HCEC 1CT (cell line): ENCODE measurements around the gene GRIP1.

Experiments
- DNase-seq: peaks from one replicate; pipeline ENCODE4 v3.0.0-alpha.2; 2017

The GRIP1 gene

DNA sequence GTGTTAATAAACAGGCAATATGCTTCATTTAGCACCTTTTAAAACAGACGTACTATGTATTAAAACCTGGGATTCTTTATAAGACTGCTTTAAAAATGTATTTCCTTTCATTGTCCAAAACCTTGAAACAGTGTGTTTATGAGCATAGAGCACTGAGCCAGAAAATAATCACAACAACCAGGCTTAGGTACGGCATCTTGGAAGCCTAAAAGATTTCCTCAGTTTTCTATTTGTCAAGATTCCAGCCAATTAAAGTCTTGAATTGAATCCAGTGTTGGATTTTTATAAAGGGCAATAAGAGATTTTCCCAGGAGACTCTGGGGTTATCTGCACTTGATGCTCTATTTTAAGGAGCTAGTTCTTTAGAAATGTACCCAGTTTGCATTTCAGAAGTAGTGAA, 80.3 kb downstream of the GRIP1 start:
- no peak for DNase-seq

- DNase-seq, result no peak
Observed at GRCh38 chr12:66598079-66598478, 80.8 kb downstream of the GRIP1 start.

DNA sequence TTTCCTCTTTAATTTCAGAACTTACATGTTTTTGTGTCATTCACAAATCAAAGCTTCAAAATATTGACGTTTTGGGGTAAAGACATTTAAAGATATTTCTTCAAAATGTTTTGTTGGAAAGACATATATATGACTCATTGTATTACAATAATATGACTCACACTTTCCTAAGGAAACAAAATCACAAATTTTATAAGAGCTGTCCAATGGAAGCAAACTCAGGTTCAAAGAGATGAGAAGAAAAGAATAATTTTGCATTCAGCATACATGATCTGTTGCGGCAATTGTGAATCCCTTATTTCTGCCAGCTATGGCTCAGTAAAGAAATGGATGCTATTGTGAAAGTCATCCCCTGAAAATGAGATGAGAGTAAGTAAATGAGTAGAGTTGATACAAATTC, 82.7 kb downstream of the GRIP1 start:
- DNase-seq, result peak; percentile 55

- peak; percentile 19 for DNase-seq
Observed at GRCh38 chr12:66594688-66595087, 84.2 kb downstream of the GRIP1 start.

GRCh38 chr12:66590275-66590985, 88.4 kb downstream of the GRIP1 start:
- no peak for DNase-seq

GRCh38 chr12:66589095-66589494, 89.8 kb downstream of the GRIP1 start:
- no peak for DNase-seq

DNA sequence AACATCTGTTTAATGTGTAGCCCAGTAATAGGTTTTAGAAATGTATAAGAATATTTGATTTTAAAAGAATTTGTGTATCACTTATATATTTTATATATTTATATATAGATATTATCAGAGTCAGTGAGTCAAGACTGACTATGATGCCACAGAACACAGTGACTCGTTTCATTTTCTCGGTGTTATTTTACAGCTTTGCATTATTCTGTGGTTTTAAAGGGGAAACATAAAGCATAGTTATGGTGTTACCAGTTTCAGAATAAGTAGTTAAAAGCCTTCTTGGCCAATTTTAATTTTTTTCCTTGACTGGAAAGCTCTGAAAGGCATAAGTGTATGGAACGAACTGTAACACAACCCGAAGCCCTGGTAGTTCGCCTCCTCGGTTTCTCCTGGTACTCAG, 91.0 kb downstream of the GRIP1 start:
- peak; percentile 2 for DNase-seq

DNA sequence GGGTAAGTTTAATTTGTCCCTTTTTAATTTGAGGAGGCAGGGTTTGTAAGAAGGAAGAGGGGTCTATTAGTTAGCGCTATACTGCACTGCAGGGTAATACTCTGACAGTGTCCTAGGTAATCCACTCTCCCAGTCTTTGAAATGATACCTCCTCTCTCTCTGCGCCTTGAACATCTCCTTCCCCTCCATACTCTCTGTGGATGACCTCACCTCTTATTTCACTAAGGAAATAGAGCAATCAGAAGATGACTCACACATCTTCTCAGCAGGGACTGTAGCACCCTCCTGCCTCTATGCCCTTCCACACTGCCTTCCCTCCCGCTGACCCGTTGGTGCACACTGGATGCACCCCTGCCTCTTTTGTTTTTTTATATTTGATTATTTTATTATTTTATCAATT, 94.2 kb downstream of the GRIP1 start:
- DNase-seq, result no peak

DNA sequence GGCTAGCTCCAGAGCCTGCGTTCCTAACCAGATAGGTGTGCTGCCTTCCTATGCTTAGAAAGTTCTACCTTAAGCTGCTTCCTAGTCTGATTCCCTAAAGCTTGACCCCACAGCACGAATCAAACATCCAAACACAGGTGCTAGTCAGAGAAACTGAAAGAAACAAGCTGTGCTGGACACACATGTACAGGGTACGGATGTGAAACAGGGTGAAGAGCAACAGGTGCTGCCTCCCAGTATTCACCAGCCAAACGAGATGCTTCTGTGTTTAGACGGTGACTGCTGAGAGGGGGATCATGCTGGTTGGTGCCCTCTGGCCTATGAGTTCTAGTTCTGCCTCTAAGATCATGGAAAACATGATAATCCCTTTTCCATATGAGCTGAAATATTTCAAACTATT, 105.3 kb downstream of the GRIP1 start:
- DNase-seq, result no peak

DNA sequence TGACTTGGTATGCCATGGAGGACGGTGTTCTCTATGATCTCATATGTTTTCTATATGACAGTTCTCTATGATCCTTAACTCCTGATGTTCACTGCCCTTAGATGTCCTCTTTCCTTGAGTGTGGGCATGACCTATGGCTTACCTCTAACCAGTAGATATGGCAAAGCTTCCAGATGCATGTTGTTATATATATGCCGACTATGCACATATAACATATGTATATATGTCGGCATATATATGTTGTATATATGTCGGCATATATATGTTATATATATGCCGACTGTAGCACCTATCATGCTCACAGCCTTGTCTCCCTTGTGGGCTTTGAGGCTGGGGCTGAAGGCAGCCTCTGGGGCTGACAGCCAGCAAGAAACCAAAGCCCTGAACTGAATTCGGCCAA, 106.0 kb downstream of the GRIP1 start:
- DNase-seq, result no peak

GRCh38 chr12:66571361-66571915, 107.4 kb downstream of the GRIP1 start:
- DNase-seq, result no peak

- DNase-seq, result no peak
Observed at GRCh38 chr12:66563220-66563619, 115.7 kb downstream of the GRIP1 start.

DNA sequence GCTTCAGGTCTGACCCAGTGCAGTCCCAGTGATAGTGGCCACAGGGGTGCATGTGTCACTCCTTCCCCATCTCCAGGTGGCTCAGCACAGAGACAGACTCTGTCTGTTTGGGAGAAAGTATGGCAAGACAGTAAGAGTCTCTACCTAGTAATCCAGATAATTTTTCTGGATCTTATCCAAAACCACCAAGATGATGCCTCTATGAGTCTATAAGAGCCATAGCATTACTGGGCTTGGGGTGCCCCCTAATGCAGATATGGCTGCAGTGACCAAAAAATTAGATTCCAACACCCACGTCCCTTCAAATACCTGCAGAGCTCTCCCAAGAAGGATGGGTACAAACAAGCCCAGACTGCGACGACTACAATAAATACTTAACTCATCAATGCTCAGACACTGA, 123.8 kb downstream of the GRIP1 start:
- DNase-seq, result no peak

- DNase-seq, result peak; percentile 7
Observed at GRCh38 chr12:66552716-66553115, 126.2 kb downstream of the GRIP1 start.

DNA sequence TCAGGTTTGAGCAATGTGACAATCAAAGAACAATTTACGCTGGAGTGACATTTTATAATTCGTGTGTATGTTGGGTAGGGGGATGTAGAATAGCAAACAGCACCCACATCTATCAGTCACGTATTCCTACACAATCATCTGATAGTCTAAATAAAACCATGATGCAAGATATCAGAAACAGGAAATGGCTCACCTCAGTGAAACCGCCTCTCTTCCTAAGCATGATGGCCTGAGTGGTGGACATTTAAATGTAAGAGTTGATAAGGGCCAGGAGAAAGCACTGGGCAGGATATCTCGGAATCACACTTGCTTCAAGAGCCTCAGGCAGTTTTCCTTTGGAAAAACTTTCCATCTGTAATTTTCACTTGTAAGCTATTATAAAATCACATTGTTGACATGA, 128.2 kb downstream of the GRIP1 start:
- no peak for DNase-seq

- no peak for DNase-seq
Observed at GRCh38 chr12:66549050-66549389, 129.9 kb downstream of the GRIP1 start.

- DNase-seq, result peak; percentile 5
Observed at GRCh38 chr12:66548338-66549049, 130.4 kb downstream of the GRIP1 start.

DNA sequence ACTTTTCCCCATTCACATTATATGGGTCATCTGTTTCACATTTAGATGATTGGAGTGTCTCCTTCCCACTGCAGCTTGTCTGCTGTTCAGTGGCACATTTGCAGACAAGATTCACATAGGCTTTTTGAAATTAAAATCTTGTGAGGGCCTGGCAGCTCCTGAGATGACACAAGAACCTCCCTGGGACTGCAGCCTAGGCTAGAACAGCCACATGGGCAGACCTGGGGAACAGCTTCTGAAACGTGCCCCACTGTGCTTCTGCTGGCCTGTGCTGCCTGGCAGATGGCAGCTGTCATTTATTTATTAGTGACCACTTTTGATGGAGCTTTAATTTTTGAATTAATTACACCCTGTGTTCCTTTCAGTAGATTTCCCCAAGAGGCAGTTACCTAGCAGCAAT, 137.4 kb downstream of the GRIP1 start:
- no peak for DNase-seq

- DNase-seq, result no peak
Observed at GRCh38 chr12:66539431-66539830, 139.4 kb downstream of the GRIP1 start.

DNA sequence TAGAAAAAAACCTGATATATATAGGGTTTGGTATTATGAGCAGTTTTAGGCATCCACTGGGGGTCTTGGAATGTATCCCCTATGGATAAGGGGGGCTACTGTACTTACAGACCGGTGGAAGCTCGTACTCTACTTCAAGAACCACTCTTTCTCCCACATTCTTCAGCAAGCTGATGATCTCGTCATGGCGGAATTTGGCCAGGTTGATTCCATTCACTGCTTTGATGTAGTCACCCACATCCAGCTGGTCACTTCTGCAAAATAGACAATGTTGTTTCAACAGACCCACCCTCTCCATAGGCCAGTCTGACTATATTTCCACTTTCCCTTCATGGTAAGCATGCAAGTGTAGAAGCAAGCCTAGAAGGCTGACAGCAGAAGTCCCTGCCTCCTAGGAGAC, 139.9 kb downstream of the GRIP1 start:
- DNase-seq, result no peak

- DNase-seq, result no peak
Observed at GRCh38 chr12:66537876-66538275, 141.0 kb downstream of the GRIP1 start.

DNA sequence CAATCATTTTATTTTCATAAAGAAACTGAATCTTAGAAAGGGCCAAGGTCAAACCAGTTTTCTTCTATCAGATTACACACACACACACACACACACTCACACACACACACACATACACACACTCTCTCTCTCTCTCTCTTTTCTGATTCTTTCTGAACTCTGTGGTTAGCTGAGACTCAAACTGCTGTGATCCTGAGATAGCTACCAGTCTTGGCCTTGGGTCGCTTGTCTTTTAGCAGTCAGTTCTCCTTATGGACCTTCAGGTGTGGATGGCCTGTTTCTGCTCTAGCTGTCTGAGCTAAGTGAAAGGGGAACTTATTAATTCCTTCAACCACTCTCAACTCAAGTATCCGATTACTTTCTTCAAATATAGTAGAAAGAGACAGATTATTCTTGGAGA, 145.1 kb downstream of the GRIP1 start:
- DNase-seq, result no peak

- no peak for DNase-seq
Observed at GRCh38 chr12:66531766-66532165, 147.1 kb downstream of the GRIP1 start.

GRCh38 chr12:66529934-66530333, 148.9 kb downstream of the GRIP1 start:
- DNase-seq, result no peak

GRCh38 chr12:66516561-66516960, 162.3 kb downstream of the GRIP1 start:
- DNase-seq, result no peak
